Peyer's patch (tissue), 4 donors: ENCODE measurements around the gene CCDC201.
"Not testable (repeated sequence)": the region's sequence is repeated elsewhere in the genome, so short reads cannot be mapped to it uniquely, and the experiment has no call there.

Experiments
- CTCF ChIP-seq, 6 experiments: fragments of 450-650 bp in 4 of 6; fragments of 200-600 bp in 2 of 6; sonication (generic) in 1 of 6; IDR thresholded peaks; one replicate each; pipeline ENCODE4 v1.5.1; 2017 to 2019; ENCODE audit warnings: antibody characterized with exemption in 6 of 6, mild to moderate bottlenecking in 3 of 6, moderate library complexity in 1 of 6
- POLR2A ChIP-seq, 2 donors: fragments of 450-650 bp; IDR thresholded peaks; one replicate each; pipeline ENCODE4 v1.5.1; 2017; ENCODE audit warnings: antibody characterized with exemption in 2 of 2, mild to moderate bottlenecking in 2 of 2, moderate library complexity in 2 of 2

- TF ChIP-seq CTCF, POLR2A (IDR thresholded peaks at IDR 0.05): not testable (repeated sequence)
Measured at GRCh38 chr7:45814216-45815118, 58.4 kb downstream of the CCDC201 start.
